GM18907 (cell line): ENCODE data around the gene ARFGEF2.
"Not testable (repeated sequence)": the region's sequence is repeated elsewhere in the genome, so short reads cannot be mapped to it uniquely, and the experiment has no call there.

Source experiments
- ATAC-seq: cut with Tn5 transposase; IDR thresholded peaks from one replicate; pipeline ENCODE4 v1.9.1; 2021; ENCODE audit warnings: mild to moderate bottlenecking, moderate library complexity; ENCODE audit not compliant: unreplicated experiment

Gene ARFGEF2

GRCh38 chr20:48949304-48950170 lies 28.0 kb downstream of the ARFGEF2 start:
- no peak for ATAC-seq

DNA sequence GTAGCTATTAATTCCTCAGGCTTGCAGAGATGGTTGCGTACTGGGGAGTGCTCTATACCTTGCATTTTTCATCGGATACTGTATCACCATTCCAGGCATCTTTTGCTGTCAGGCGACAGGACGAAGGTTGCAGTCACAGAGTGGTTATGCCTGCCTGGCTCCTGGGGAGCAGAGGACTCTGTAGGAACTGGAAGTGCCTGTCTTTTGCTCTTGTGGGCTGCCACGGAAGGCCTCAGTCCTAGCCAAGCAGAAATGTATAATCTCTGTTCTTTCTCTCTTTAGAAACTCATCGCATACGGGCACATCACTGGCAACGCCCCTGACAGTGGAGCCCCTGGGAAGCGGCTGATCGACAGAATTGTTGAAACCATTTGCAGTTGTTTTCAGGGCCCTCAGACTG lies 29.5 kb downstream of the ARFGEF2 start:
- ATAC-seq = no peak

- no peak for ATAC-seq
These were observed 30.1 kb downstream of the ARFGEF2 start for GRCh38 chr20:48951646-48952045.

DNA sequence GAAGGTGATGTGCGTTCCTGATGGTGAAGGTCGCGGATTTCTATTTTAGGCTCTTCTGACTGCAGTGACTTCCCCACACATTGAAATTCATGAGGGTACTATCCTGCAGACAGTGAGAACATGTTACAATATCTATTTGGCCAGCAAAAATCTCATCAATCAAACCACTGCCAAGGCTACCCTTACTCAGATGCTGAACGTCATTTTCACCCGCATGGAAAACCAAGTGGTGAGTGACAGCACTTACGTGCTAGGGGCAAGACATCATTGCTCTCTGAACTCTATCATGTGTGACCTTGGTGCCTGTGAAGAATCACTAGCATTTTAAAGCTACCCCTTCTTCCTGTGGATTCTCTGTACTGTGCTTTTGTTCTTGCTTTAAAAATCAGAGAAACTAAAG lies 31.1 kb downstream of the ARFGEF2 start:
- ATAC-seq = no peak

DNA sequence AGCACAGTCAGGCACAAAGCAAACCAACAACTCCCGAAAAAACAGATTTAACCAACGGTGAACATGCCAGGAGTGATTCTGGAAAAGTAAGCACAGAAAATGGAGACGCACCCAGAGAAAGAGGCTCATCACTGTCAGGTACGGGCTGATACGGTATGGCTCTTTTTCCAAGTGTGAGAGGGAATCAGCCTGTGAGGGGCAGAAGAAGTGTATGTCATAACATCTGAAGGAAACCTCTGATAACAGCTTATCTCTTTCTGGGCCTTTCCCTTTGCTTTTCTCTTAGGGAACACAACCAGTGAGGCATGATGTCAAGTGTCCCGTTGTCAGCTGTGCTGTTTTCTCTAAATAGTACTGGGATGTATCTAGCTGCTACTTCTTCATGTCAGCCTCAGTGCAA lies 32.1 kb downstream of the ARFGEF2 start:
- no peak for ATAC-seq

DNA sequence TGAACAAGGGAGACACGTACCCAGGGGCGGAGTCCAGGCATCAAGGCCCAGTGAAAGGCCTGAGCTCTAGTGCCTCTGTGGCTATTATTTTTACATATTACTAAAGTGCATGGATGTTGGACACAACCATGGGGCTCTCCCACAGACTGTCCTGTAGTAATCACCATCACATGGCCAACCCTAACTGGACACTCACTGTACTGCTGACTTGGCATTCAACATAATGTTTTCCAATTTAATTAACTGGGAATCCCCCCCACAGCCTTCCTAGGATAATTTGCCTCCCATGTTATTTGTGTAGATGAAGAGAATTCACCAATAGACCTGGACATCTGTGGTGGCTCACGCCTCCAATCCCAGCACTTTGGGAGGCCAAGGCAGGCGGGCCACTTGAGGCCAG lies 34.5 kb downstream of the ARFGEF2 start:
- no peak for ATAC-seq

DNA sequence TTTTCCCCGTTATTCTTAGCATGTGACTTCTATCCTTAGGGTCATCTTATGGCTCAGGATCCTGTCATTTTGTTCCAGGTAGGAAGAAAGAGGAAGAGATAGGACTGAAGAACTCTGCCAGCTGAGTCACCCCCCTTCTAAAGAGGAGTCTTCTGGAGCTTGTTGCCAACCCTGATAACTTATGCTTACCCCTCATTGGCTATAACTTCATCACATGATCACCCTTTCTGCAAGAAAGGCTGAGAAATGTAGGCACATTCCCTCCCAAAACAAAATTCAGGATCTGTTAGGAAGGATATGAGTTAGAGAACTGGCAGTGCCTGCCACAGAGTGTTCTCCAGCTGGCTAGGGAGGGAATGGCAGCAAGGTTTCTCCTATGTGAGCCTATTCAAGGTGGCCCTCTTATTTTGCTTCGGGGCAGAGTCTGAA lies 35.6 kb downstream of the ARFGEF2 start:
- no peak for ATAC-seq

DNA sequence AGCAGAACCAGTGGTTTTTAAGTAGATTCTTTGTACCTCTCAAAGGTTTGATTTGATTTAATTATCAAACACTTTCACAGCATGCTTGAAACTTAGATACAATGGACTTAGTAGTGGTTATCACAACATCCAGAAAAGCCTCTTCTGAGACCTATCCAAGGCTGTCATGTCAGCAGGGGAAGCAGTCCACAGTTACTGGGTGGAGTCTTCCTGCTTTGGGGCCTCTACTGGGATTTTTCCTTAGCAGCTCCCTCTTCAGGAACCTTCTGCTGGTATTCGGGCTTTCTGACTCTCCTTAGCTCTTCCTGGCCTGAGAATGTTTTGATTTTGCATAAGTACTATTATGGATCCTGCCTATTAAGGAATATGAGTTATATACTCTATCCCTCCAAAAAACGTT lies 36.0 kb downstream of the ARFGEF2 start:
- no peak for ATAC-seq

GRCh38 chr20:48958743-48959142 lies 37.2 kb downstream of the ARFGEF2 start:
- no peak for ATAC-seq

DNA sequence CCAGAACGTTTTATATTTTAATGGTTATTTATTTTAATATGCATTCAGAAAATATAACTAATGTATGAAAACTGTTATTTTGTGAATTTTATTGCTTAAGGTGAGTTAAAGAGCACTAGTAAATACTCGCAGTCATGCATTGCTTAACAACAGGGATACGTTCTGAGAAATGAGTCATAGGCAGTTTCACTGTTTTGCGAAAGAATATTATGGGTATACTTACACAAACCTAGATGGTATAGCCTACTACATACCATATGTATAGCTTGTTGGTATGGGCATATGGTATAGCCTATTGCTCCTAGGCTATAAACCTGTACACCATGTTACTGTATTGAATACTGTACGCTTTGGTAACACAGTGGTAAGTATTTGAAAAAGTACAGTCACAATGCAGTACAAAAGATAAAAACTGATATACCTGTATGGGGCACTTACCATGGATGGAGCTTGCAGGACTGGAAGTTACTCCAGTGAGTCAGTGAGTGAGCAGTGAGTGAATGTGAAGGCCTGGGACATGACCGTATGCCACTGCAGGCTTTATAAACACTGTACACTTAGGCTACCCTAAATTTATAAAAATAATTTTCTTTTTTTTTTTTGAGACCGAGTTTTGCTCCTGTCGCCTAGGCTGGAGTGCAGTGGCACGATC lies 38.5 kb downstream of the ARFGEF2 start:
- no peak for ATAC-seq

GRCh38 chr20:48962421-48962820 lies 40.9 kb downstream of the ARFGEF2 start:
- no peak for ATAC-seq

GRCh38 chr20:48962976-48963771 lies 41.7 kb downstream of the ARFGEF2 start:
- no peak for ATAC-seq

- no peak for ATAC-seq
These were observed 43.8 kb downstream of the ARFGEF2 start for GRCh38 chr20:48965189-48965910.

- ATAC-seq = no peak
These were observed 49.3 kb downstream of the ARFGEF2 start for GRCh38 chr20:48970681-48971365.

DNA sequence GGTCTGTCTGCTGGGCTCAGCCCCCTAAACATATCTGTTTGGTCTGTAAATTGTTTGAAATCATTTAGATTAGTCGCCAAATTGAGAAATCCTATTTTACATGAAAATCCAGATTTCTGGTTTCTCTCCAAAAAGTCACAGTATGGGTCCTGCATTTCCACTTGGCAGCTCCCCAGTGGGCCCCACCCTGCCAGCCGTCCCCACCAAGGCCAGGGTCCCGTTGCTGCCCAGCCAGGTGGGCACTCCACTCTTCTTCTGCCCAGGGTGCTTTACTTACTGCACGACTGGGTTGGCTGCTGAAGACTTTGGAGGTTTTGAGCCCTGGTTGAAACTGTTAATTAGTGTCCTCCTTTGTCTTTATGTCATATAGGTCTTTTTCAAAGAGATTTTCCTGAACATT lies 50.4 kb downstream of the ARFGEF2 start:
- ATAC-seq = no peak

- ATAC-seq = no peak
These were observed 51.3 kb downstream of the ARFGEF2 start for GRCh38 chr20:48972816-48973215.

DNA sequence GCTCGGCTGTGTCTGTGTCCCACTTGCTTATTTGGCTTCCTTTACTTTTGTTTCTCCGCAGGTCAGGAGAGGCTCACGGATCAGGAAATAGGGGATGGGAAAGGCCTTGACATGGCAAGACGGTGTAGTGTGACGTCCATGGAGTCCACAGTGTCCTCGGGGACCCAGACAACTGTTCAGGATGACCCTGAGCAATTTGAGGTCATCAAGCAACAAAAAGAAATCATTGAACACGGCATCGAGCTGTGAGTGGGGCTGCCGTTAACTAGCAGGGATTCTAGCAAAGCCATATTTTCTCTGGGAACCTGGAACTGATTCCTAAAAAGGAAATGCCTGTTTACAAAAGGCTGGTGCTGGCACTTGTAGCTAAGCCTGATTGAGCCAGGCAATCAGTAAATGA lies 54.4 kb downstream of the ARFGEF2 start:
- no peak for ATAC-seq

GRCh38 chr20:48979980-48980379 lies 58.5 kb downstream of the ARFGEF2 start:
- ATAC-seq = not testable (repeated sequence)

DNA sequence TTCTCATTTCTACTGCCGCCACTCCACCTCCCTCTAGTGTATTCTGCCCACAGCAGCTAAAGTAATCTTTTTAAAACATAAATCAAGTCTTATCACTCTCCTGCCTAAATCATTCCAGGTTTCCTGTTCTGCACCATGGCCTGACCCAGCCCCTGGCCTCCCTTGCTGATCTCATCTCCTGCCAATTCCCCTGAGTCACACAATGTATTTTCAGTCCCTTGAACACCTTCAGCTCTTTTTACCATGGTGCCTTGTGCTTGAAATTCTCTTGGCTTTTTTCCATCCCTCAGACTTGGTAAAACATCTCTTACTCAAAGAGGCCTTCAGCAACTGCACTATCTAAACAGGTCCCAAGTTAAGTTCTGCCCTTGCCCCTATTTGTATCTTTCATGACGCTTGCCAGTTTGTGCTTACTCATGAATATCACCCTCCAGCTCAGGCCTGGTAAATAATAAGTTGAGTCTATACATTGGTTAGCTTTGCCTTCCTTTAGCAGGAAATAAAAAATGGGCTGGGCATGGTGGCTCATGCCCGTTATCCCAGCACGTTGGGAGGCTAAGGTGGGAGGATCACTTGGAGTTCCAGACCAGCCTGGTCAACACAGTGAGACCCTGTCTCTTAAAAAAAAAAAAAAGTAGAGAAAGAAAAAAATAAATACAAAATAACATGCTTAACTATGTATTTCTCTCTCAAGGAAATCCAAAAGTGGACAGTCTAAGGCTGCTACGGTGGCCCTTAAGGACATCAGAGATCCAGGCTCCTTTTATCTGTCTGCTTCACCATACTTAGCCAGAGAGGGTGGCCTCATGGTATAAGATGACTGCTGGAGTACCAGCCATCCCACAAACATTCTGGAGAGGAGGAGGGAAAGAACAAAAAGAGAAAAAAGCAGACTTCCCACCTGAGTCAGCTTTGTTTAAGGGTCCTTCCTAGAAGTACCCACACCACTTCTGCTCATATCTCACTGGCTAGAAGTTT lies 62.2 kb downstream of the ARFGEF2 start:
- ATAC-seq = no peak
